RWPE2 (cell line): Measurements from ENCODE around the gene C1RL.

ENCODE experiments used
- ATAC-seq: fragments of 200-7000 bp; cut with Tn5 transposase; 3 replicates; pipeline ENCODE4 v1.9.1; 2021; ENCODE audit warnings: low read depth
- DNase-seq: peaks from one replicate; pipeline ENCODE4 v3.0.0-alpha.2; 2020; ENCODE audit warnings: low spot score
- H3K27ac ChIP-seq: fragments of 450-650 bp; 2 replicates; pipeline ENCODE4 v1.5.1; 2017; ENCODE audit warnings: mild to moderate bottlenecking; ENCODE audit not compliant: poor library complexity, severe bottlenecking
- H3K27me3 ChIP-seq: fragments of 250-450 bp; sonication (Bioruptor Pico); 2 replicates; pipeline ENCODE4 v1.5.1; 2021; ENCODE audit warnings: mild to moderate bottlenecking, moderate library complexity; ENCODE audit not compliant: insufficient read depth, poor library complexity, severe bottlenecking
- H3K36me3 ChIP-seq: fragments of 250-450 bp; sonication (Bioruptor Pico); 2 replicates; pipeline ENCODE4 v1.5.1; 2020; ENCODE audit warnings: low read depth, mild to moderate bottlenecking, moderate library complexity
- H3K4me1 ChIP-seq: fragments of 250-450 bp; sonication (Bioruptor Pico); 2 replicates; pipeline ENCODE4 v1.5.1; 2021; ENCODE audit warnings: mild to moderate bottlenecking, moderate library complexity; ENCODE audit not compliant: insufficient read depth, poor library complexity, severe bottlenecking
- H3K4me3 ChIP-seq: fragments of 250-450 bp; sonication (Bioruptor Pico); 2 replicates; pipeline ENCODE4 v1.5.1; 2021; ENCODE audit warnings: mild to moderate bottlenecking, moderate library complexity; ENCODE audit not compliant: severe bottlenecking
- H3K9me3 ChIP-seq: fragments of 250-450 bp; sonication (Bioruptor Pico); 2 replicates; pipeline ENCODE4 v1.5.1; 2021; ENCODE audit warnings: mild to moderate bottlenecking, moderate library complexity; ENCODE audit not compliant: severe bottlenecking
- TF ChIP-seq, protein P1 (sequence below): fragments of 450-650 bp; IDR thresholded peaks from one replicate; pipeline ENCODE4 v1.5.1; 2017; ENCODE audit warnings: mild to moderate bottlenecking, moderate library complexity; ENCODE audit not compliant: poor library complexity, severe bottlenecking

Gene C1RL

DNA sequence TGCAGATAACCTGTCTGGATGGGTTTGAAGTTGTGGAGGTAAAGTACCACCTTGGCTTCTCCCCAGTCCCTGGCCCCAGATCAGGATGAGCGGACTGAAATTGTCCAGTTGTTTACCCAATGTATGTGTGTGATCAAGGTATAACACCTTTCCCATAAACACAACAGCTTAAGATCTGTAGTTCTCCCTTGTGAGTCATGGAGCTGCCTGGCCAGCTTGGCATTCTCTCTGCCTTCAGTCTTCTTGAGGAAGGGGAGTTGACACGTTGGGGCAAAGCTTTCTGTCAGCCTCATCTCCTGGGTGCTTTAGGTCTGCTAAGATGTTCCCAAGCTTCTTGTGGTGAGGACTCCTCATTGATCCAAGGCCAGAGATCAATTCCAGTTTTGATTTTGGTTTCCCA is 42.4 kb downstream of the C1RL start:
- TF ChIP-seq, protein P1, sequence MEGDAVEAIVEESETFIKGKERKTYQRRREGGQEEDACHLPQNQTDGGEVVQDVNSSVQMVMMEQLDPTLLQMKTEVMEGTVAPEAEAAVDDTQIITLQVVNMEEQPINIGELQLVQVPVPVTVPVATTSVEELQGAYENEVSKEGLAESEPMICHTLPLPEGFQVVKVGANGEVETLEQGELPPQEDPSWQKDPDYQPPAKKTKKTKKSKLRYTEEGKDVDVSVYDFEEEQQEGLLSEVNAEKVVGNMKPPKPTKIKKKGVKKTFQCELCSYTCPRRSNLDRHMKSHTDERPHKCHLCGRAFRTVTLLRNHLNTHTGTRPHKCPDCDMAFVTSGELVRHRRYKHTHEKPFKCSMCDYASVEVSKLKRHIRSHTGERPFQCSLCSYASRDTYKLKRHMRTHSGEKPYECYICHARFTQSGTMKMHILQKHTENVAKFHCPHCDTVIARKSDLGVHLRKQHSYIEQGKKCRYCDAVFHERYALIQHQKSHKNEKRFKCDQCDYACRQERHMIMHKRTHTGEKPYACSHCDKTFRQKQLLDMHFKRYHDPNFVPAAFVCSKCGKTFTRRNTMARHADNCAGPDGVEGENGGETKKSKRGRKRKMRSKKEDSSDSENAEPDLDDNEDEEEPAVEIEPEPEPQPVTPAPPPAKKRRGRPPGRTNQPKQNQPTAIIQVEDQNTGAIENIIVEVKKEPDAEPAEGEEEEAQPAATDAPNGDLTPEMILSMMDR, result no peak
- H3K36me3 ChIP-seq, result no peaks in the 10 kb centered on the region
- no peaks in the 10 kb centered on the region for H3K9me3 ChIP-seq
- H3K27me3 ChIP-seq, result no peaks in the 10 kb centered on the region
- ATAC-seq (no peak), DNase-seq (no peak)
- no peaks in the 10 kb centered on the region for H3K4me1 ChIP-seq
- H3K4me3 ChIP-seq, result no peak overlapping the region
- no peak overlapping the region for H3K27ac ChIP-seq

DNA sequence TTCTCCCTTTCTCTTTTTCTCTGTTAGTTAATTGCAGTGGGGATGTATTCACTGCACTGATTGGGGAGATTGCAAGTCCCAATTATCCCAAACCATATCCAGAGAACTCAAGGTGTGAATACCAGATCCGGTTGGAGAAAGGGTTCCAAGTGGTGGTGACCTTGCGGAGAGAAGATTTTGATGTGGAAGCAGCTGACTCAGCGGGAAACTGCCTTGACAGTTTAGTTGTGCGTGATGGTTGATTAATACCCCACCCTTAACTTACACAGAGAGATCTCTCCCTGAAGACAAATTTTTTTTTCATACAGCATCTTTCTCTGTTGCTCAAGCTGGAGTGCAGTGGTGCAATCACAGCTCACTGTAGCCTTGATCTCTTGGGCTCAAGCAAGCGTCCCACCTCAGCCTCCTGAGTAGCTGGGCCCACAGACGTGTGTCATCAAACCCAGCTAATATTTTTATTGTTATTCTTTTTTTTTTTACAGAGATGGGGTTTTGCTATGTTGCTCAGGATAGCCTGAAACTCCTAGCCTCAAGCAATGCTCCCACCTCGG is 43.9 kb downstream of the C1RL start:
- ATAC-seq (no peak), DNase-seq (no peak)
- no peaks in the 10 kb centered on the region for H3K27me3 ChIP-seq
- no peak overlapping the region for H3K27ac ChIP-seq
- no peak overlapping the region for H3K4me3 ChIP-seq
- H3K36me3 ChIP-seq, result no peaks in the 10 kb centered on the region
- H3K4me1 ChIP-seq, result no peaks in the 10 kb centered on the region
- TF ChIP-seq, protein P1, result no peak
- H3K9me3 ChIP-seq, result no peaks in the 10 kb centered on the region

DNA sequence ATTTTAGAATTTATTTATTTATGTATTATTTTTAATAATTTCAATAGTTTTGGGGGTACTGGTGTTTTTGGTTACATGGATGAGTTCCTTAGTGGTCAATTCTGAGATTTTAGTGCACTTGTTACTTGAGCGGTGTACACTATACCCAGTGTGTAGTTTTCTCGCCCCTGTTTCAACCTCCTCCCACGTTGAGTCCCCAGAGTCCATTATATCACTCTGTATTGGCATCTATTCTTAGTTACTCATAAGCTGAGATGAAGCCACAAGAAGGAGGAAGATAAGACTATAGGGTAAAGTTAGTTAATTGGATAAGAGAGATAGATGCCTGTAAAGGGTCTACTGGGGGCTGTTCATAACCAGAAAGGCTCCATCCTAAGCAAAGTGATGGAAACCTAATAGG is 44.5 kb downstream of the C1RL start:
- Histone ChIP-seq H3K4me1 (no peaks in the 10 kb centered on the region), H3K27me3 (no peaks in the 10 kb centered on the region), H3K4me3 (no peak overlapping the region), H3K27ac (no peak overlapping the region), H3K9me3 (no peaks in the 10 kb centered on the region), H3K36me3 (no peaks in the 10 kb centered on the region)
- DNase-seq (no peak), ATAC-seq (no peak)
- TF ChIP-seq, protein P1, result no peak

DNA sequence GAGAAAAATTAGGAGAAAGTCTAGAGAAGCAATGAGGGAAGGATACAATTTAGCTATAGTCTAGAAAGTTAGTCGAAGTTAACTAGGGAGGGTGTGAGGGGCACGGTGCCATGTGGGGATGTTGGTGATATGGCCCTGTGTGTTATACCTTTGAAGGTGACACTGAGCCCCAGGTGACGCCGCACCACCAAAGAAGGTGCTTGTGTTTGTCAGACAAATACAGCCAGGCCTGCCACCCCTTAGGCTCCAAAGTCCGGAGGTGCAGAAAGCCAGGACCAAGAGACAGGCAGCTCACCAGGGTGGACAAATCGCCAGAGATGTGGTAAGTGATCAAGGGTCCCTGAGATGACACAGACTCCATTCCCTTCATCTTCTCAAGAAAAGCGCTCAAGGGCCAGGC is 47.4 kb downstream of the C1RL start:
- Histone ChIP-seq H3K36me3 (no peaks in the 10 kb centered on the region), H3K9me3 (no peaks in the 10 kb centered on the region), H3K4me1 (no peaks in the 10 kb centered on the region), H3K27me3 (no peaks in the 10 kb centered on the region), H3K27ac (no peak overlapping the region), H3K4me3 (no peak overlapping the region)
- DNase-seq (no peak), ATAC-seq (no peak)
- TF ChIP-seq, protein P1, result no peak

DNA sequence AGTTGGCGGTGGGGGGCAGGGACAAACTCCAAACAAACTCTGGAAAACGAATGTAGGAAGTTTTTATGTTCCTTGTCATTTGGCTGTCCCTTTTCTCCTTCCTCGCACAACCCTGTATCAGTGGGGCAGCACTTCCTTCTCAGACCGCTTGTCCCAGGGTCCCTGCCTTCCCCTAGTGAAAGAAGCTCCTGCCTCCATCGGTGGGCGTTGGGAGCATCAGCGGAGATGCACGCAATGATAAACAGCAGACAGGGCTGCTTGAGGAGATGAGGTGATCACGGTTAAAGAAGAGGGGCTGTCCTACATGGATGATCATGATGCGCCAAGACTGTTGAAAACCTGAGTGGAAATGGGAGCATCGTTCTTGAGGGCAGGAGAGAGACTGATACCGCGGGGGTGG is 47.9 kb downstream of the C1RL start:
- no peak overlapping the region for H3K27ac ChIP-seq
- ATAC-seq (no peak), DNase-seq (no peak)
- no peaks in the 10 kb centered on the region for H3K4me1 ChIP-seq
- TF ChIP-seq, protein P1, result no peak
- no peaks in the 10 kb centered on the region for H3K36me3 ChIP-seq
- no peaks in the 10 kb centered on the region for H3K27me3 ChIP-seq
- H3K9me3 ChIP-seq, result no peaks in the 10 kb centered on the region
- H3K4me3 ChIP-seq, result no peak overlapping the region
